Stimulated activated CD4-positive, alpha-beta T cell treated with anti-CD3 and anti-CD28 coated beads, Interleukin-1b, Interleukin-23, amount 100 ng/mL, for 4 hours (primary cell): ENCODE data around the gene CLCN4.
A peak's percentile ranks its signal among the peaks of the same experiment; 100 is the strongest.

ENCODE experiments used
- DNase-seq, 2 donors: peaks; one replicate each; pipeline ENCODE4 v3.0.0-alpha.2; 2020; ENCODE audit warnings: low read depth in 2 of 2

The CLCN4 gene

DNA sequence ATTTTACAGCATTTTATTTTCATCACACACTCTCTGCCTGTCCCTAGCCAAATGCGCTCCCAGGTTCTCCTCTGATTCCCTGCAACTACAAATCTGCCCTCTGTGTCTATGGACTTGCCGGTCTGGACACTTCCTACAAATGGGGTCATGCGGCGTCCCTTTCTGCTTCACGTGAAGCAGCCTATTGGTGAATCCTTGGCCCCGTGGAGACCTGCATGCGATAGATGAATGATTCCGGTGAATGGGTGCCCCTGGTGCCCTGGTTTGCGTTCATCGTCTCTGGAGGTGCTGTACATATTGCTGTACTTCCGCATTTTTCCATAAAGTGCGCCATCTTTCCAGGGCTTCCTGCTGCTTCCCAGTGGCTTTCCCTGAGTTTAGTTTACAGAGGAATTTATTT lies 27.5 kb upstream of the CLCN4 start:
- no peak for DNase-seq

- no peak for DNase-seq
Measured at GRCh38 chrX:10130354-10130753, 26.4 kb upstream of the CLCN4 start.

DNA sequence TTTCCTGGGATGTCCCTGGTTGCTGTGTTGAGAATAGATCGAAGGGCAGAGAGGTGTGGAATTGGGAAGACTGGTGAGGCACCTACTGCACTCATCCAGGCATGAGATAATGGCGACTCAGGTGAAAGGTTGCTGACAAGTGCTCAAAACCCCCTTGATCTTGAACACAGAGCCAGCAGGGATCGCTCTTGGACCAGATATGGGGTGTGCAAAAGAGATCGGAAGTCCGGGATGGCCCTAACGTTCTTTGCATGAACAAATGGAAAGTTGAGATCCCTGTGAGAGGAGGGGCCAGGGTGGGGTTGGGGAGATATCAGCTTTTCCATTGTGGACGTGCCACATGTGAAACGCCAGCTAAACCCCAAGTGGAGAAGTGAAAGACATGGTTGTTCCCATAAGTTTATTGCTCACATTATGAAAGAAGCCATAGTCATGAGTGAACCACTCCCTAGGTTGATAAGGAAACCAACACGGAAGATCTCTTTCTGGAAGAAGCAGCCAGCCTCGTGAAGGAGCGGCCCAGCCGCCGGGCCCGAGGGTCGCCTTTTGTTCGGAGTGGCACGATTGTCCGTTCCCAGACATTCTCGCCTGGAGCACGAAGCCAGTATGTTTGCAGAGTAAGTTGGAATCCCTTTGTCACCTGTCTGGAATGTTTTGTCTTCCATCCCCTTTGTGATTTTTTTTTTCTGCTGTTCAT lies 22.6 kb upstream of the CLCN4 start:
- DNase-seq, result no peak

DNA sequence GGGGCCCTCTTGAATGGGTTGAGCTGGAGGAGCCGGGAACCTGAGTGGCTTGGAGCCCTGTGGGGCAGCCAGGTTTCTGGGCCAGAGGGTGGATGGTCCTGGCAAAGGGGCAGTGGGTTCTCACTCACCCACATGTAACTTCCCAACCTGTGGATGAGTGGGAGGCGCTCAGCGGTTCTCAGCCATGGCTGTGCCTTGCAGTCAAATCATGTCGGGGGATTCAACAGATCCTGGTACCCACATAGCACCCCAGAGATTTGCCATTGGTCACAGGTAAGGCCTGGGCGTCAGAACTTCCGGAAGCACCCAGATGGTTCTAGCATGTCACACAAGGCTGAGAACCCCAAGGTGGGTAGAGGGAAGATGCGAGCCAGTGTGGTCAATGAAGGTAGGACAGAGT lies 21.9 kb upstream of the CLCN4 start:
- no peak for DNase-seq

DNA sequence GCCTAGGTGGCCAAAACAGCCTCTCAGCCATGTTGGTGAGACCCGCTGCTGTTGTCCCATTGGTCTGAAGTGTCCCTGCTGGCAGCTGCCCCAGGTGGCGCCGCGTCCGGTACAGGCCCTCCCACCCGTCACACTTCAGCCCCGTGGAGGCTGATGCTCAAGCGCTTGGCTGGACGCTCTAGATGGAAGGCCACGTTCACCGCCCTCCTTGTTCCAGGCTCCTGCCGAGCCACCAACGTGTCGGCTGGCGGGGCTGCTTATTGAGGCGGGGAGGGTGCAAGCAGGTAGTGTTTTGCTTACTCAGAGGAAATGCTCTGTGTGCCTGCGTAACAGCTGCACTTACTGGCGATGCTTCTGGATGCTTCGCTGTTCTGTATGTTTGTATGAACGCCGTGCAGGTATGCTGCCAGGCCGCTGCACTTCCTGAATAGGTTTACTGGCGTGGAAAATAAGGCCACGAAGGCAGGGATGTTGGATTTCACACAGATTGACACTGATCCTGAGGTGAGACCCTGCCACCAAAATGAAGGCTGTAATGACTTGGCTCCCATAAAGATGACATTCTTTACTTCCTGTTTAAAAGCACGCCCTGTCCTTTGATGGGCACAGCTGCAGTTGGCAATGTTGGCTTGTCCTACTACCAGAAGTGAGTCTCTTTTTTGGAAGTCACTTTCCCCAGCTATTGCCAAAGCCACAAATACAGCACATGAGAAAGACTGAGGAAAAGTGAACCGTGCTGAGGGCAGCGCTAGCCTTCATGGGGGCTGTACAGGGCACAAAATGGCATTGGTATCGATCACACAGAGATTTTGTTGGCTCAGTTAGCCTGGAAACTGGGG lies 21.0 kb upstream of the CLCN4 start:
- DNase-seq, result no peak

DNA sequence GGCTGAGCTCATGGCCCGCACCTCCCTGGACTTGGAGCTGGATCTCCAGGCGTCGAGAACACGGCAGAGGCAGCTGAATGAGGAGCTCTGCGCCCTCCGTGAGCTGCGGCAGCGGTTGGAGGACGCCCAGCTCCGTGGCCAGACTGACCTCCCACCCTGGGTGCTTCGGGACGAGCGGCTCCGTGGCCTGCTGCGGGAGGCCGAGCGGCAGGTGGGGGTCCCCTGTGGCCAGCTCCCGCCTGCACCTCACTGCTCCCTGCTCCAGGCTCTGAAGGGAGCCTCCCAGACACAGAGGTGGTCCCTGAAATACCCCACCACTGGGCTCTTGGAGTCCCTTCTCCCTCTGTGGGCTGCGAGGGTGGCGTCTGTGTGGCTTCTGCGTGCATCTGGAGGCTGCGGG lies 18.0 kb upstream of the CLCN4 start:
- DNase-seq, result no peak

DNA sequence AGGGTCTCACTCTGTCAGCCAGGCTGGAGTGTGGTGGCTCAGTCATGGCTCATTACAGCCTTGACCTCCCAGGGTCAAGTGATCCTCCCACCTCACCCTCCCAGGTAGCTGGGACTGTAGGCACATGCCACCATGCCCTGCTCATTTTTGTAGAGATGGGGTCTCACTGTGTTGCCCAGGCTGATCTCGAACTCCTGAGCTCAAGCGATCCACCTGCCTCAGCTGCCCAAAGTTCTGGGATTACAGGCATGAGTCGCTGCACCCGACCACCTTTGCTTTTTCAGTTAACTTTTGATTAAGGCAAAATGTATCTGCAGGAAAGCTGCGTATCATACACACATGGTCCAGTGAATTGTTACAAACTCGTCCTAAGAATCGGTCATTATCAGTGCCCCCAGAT lies 16.5 kb upstream of the CLCN4 start:
- no peak for DNase-seq

DNA sequence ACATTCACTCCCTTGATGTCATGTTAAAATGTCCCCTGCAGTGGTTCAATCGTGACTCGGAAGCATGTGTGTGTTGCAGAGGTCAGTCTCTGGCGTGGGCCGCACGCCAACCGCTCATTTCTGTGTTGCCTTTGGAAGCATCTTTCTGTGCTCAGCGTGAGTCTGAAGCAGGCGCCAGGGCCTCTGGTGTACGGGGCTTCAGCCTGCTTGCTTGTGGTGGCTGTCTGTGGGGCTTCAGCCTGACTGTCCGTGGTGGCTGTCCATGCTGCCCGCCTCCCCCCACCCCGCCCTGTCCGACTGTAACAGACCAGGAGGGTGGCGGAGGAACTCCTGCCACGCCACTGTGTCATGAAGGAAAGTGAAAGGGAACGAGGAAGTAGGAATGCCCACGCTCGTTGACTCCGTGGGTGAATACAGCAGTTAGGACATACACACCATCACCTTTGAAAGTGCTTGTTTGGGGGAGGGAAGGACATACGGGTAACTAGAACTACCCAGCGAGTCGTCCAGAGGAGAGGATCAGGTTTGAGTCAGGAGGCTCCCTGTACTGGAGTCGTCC lies 14.7 kb upstream of the CLCN4 start:
- DNase-seq, result no peak

DNA sequence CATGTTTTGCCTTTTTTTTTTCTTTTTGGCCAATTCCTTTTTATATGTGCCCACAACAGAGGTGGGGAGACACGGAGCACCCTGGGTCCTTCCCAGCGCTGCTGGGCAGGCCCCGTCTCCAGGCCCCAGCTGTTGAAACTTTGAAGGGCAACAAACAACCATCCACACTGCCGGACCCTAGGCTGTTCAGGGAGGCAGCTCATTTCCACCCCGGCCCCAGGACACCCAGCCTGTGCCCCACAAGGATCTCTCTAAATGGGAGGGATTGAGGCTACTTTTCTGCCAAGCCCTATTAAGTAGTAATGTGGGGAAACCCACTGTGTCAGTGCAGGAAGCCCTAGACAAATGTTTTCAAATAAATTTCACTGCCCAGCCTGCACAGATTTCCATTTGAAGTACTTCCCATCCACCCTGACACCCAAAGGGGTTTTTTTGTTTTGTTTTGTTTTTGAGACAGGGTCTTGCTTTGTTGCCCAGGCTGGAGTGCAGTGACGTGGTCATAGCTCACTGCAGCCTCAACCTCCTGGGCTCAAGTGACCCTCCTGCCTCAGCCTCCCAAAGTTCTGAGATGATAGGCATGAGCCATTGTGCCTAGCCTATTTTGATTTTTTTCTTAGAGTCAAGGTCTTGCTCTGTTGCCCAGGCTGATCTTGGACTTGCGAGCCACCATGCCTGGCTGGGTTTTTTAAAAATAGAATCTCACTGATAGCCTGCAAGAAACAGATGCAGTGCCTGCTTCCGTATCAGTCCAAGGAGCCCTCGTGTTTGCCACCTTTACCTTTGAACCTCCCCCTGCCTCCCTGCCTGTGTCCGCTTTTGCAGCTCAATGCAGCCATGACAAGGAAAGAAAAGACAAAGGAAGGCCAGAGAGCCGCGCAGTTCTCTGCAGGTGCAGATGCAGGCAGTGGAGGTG lies 13.4 kb upstream of the CLCN4 start:
- no peak for DNase-seq

- DNase-seq, result no peak
Measured at GRCh38 chrX:10146346-10146745, 10.4 kb upstream of the CLCN4 start.

GRCh38 chrX:10152086-10152485 lies 4.7 kb upstream of the CLCN4 start:
- no peak for DNase-seq

DNA sequence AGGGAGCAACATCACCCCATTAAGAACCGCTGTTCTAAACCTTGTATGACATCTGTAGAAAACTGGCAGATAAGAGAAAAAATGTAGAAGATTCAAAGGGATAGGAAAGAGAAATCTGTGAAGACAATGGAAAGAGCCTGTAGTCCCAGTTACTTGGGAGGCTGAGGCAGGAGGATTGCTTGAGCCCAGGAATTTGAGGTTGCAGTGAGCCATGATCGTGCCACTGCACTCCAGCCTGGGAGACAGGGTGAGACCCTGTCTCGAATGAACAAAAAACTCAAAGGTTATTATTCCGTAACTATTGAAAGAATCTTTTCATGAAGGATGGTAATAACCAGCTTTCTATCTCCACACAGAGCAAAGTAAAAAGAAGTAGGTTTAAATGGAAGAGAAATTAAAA lies 1.6 kb upstream of the CLCN4 start:
- no peak for DNase-seq

GRCh38 chrX:10157032-10157341 lies 212 bp downstream of the CLCN4 start:
- no peak for DNase-seq

- DNase-seq, result no peak
Measured at GRCh38 chrX:10157543-10157942, 768 bp downstream of the CLCN4 start.

- peak in 1 of 2 donors; percentile 7 for DNase-seq
Measured at GRCh38 chrX:10158279-10159144, 1.7 kb downstream of the CLCN4 start.

DNA sequence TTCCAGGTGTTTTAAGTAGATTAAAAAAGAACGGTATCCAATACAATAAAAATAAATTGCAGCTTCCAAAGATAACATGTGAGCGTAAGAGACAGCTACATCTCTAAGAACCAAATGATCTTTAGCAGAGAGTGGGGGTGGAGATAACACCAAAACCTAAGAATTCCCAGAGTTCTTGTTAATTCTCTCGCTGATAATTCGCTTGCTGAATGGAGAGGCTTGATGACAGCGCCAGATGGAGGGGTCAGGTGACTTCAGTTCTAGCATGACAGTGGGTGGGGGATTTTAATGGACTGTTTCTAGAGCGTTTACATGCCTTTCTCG lies 2.3 kb downstream of the CLCN4 start:
- no peak for DNase-seq

GRCh38 chrX:10160211-10160610 lies 3.4 kb downstream of the CLCN4 start:
- no peak for DNase-seq

DNA sequence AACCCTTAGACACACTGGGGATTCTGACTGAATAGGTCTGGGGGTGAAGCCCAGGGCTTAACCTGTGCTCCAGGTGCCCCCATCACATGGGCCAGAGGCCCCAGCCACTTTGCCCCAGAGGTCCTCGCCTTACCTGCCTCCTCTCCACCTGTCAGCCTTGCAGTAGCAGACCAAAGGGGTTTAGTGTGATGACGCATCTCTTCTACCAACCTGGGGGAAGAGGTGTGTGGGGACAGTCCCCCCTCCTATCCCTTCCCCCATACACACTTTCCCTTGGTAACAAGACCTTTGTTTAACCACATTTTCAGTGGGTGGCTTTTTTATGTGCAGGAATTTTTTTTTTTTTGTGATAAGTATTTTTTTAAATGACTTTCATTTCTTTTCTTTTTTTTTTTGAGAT lies 6.3 kb downstream of the CLCN4 start:
- DNase-seq, result no peak

DNA sequence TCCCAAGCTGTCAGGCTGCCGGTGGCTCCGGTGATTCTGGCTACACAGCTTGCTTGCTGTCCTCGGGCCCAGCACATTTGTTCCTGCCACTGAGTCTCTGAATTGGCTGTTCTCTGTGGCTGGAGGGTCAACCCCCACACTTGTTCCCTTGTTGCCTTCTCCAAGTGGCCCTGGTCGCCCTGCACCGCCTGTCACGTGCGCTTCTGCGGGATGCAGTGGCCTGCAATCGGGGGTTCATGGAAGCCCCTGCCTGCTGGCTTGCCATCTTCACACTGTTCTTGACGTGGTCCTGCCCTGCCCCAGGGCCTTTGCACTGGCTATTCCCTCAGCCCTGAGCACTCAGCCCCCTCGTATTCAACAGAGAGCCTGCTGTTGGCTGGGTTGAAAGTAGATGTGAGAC lies 8.1 kb downstream of the CLCN4 start:
- no peak for DNase-seq

DNA sequence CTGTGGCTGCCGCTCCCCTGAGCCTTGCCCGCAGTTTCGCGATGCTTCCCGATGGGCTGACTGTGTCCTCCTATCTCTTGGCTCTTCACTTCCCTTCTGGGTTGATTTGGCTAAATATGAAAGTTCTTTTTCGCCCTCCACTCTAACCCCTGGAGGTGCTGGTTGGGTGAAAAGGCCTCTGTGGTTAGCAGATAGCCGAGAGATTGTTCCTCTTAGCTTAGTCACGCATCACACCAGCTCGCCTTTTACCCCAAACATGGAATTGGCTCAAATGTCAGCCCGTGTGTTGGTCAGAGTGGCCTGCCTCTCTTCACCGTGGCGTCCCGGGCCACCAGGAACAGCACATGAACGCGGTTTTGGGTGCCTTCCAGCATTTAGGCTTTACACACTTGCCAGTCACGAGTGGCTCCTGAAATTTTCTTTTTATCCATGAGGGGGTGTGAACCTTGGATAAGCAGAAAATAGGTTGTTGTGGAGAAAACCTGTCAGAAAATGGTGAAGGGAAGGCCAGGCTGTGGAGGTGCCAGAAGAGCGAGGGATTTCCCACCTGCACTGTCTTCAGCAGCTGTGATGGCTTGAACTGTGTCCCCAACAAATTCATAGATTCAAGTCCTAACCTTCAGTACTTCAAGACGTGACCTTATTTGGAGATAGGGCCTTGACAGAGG lies 8.9 kb downstream of the CLCN4 start:
- no peak for DNase-seq

GRCh38 chrX:10166248-10166716 lies 9.5 kb downstream of the CLCN4 start:
- no peak for DNase-seq
